CD4-positive, alpha-beta T cell treated with Interleukin-1 beta for 1 hour (primary cell): ENCODE data around the gene ACTL6B.

ENCODE experiments used
- DNase-seq, 2 donors: peaks; one replicate each; pipeline ENCODE4 v3.0.0-alpha.2; 2020 to 2022

The ACTL6B gene

GRCh38 chr7:100599911-100600729, 56.1 kb downstream of the ACTL6B start:
- no peak for DNase-seq

DNA sequence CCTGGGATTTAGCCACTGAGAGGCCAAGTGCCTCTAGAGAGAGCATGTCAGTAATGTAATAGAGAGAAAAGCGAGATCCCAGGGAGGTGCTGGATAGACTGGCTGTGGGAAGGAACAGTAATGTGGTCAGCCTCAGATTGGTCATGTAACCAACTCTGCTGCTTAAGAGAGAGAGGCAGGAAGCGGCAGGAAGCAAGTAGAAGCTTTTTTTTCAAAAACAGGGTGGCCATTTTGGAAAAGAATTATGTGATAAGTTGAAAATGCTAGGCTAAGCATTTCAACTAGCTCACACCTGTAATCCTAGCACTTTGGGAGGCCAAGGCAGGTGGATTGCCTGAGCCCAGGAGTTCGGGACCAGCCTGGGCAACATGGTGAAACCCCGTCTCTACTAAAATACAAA, 57.8 kb downstream of the ACTL6B start:
- no peak for DNase-seq

DNA sequence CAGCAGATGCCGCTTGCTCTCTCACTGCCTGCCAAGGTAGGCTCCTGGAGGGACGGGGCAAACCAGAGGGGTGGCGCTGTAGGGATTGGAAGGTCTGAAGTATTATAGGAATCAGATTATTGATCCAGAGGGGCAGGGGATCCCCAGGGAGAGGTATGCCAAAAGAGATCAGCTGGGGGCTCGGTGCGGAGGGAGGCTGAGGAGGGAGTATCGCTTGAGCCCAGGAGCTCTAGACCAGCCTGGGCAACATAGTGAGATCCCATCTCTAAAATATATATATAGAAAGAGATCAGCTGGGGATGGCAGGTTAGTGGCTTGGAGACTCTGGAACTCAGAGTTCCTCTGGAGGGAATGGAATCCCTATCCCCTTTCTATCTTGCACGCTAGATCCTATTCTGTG, 61.1 kb downstream of the ACTL6B start:
- DNase-seq: no peak
